Natural killer cell (primary cell): ENCODE data around the gene FBXL7. TPM values are rescaled to one million over a fixed set of nuclear protein-coding genes. Genes with fewer than 3 reads are reported as not detected.

Experiments
- ATAC-seq, 3 donors: fragments of 150-1000 bp in 2 of 3; fragments of 200-7000 bp in 1 of 3; cut with Tn5 transposase; 1 replicate in 1 of 3; 2 replicates in 2 of 3; pipeline ENCODE4 v1.10.0; 2021; ENCODE audit warnings: mild to moderate bottlenecking in 2 of 3, moderate library complexity in 2 of 3
- DNase-seq, 2 donors: peaks; one replicate each; pipeline versions ENCODE4 v3.0.0 to v3.0.0-alpha.2; 2013 to 2021; ENCODE audit warnings: mixed read lengths in 1 of 2
- H3K27ac ChIP-seq: one replicate; pipeline ENCODE4 v1.5.1; 2013; ENCODE audit warnings: mild to moderate bottlenecking, low read length
- H3K27me3 ChIP-seq: one replicate; pipeline ENCODE4 v1.6.1; 2013; ENCODE audit warnings: low read length; ENCODE audit not compliant: control insufficient read depth, insufficient read depth
- H3K36me3 ChIP-seq: one replicate; pipeline ENCODE4 v1.6.1; 2013; ENCODE audit warnings: low read length; ENCODE audit not compliant: control insufficient read depth, insufficient read depth
- H3K4me1 ChIP-seq: one replicate; pipeline ENCODE4 v1.6.1; 2013; ENCODE audit warnings: low read length; ENCODE audit not compliant: control insufficient read depth, insufficient read depth
- H3K4me3 ChIP-seq: one replicate; pipeline ENCODE4 v1.5.1; 2013; ENCODE audit warnings: low read length
- H3K9me3 ChIP-seq: one replicate; pipeline ENCODE4 v1.6.1; 2013; ENCODE audit warnings: low read length; ENCODE audit not compliant: control insufficient read depth, insufficient read depth
- H3K27ac Mint-ChIP-seq, 2 donors: one replicate each; pipeline ENCODE4 v1.8.0; 2022; ENCODE audit warnings: mild to moderate bottlenecking in 2 of 2, mixed read lengths in 2 of 2, moderate library complexity in 1 of 2
- H3K27me3 Mint-ChIP-seq, 2 donors: one replicate each; pipeline ENCODE4 v1.8.0; 2022; ENCODE audit warnings: low read depth in 2 of 2, mixed read lengths in 2 of 2
- H3K36me3 Mint-ChIP-seq: one replicate; pipeline ENCODE4 v1.8.0; 2022; ENCODE audit warnings: mixed read lengths
- H3K4me1 Mint-ChIP-seq, 2 donors: one replicate each; pipeline ENCODE4 v1.8.0; 2022; ENCODE audit warnings: mixed read lengths in 2 of 2
- H3K4me3 Mint-ChIP-seq: one replicate; pipeline ENCODE4 v1.8.0; 2022; ENCODE audit warnings: mild to moderate bottlenecking, moderate library complexity, mixed read lengths
- H3K9me3 Mint-ChIP-seq, 2 donors: one replicate each; pipeline ENCODE4 v1.8.0; 2022; ENCODE audit warnings: mixed read lengths in 2 of 2
- CTCF ChIP-seq: fragments of 200-600 bp; IDR thresholded peaks from one replicate; pipeline ENCODE4 v1.8.0; 2022; ENCODE audit warnings: antibody characterized with exemption
- WGBS: methylation state at CpG from one replicate; pipeline ENCODE4 v1.1.7; 2013; ENCODE audit warnings: missing lambda C conversion rate; ENCODE audit not compliant: insufficient coverage; 5-methylcytosine and 5-hydroxymethylcytosine counted together
- intact Hi-C: fragments of 100-400 bp; cut with micrococcal nuclease; formaldehyde crosslinking; loops from one replicate; pipeline ENCODE4 v1.14.2; 2022
- total RNA-seq, 4 donors: library from RNA; stranded (reverse); fragments of 120-200 nt in 1 of 4; gene quantifications; one replicate each; pipeline versions ENCODE4 v1.2.3 to v1.2.4, GENCODE V29; 2013 to 2022

The FBXL7 gene
- total RNA-seq, 3 donors from 2014 or later (not counting 1 experiment from before 2014, with no cell fraction given): not detected

- WGBS: 86% methylated on average over 1 of the region's 1 CpG
Observed at GRCh38 chr5:15452781-15453180, 47.2 kb upstream of the FBXL7 start.

GRCh38 chr5:15459200-15459599 lies 40.8 kb upstream of the FBXL7 start:
- intact Hi-C loops: no loop called here
- H3K27me3 ChIP-seq: no peaks in the 10 kb centered on the region

More at GRCh38 chr5:15452781-15453180, 47.2 kb upstream of the FBXL7 start:
- Mint-ChIP-seq H3K27ac (no peak overlapping the region), H3K4me1 (no peaks in the 10 kb centered on the region), H3K4me3 (no peak overlapping the region), H3K27me3 (no peaks in the 10 kb centered on the region), H3K9me3 (peaks cover 4 to 9% of the 10 kb centered on the region in 2 donors), H3K36me3 (no peaks in the 10 kb centered on the region)
- H3K4me1 ChIP-seq: no peaks in the 10 kb centered on the region
- peaks cover 5% of the 10 kb centered on the region for H3K9me3 ChIP-seq
- intact Hi-C loops: no loop called here
- H3K36me3 ChIP-seq: no peaks in the 10 kb centered on the region
- TF ChIP-seq CTCF: no peak
- ATAC-seq: no peak
- H3K27me3 ChIP-seq: no peaks in the 10 kb centered on the region
- no peak overlapping the region for H3K4me3 ChIP-seq
- no peak for DNase-seq
- H3K27ac ChIP-seq: no peak overlapping the region

GRCh38 chr5:15463231-15463980 lies 36.6 kb upstream of the FBXL7 start:
- H3K27ac Mint-ChIP-seq: no peak overlapping the region
- no peaks in the 10 kb centered on the region for H3K36me3 Mint-ChIP-seq
- H3K4me3 ChIP-seq: no peak overlapping the region
- H3K4me3 Mint-ChIP-seq: no peak overlapping the region
- no peaks in the 10 kb centered on the region for H3K27me3 ChIP-seq
- H3K36me3 ChIP-seq: no peaks in the 10 kb centered on the region
- no peaks in the 10 kb centered on the region for H3K9me3 ChIP-seq
- DNase-seq: no peak
- no peak overlapping the region for H3K27ac ChIP-seq
- WGBS: 69% methylated on average over 3 of the region's 3 CpGs
- H3K27me3 Mint-ChIP-seq: no peaks in the 10 kb centered on the region
- TF ChIP-seq CTCF: no peak
- no peaks in the 10 kb centered on the region for H3K4me1 Mint-ChIP-seq
- intact Hi-C loops: no loop called here
- peaks cover under 1 to 4% of the 10 kb centered on the region in 2 donors for H3K9me3 Mint-ChIP-seq
- ATAC-seq: no peak
- H3K4me1 ChIP-seq: no peaks in the 10 kb centered on the region

More at GRCh38 chr5:15459200-15459599, 40.8 kb upstream of the FBXL7 start:
- H3K36me3 Mint-ChIP-seq: no peaks in the 10 kb centered on the region
- H3K4me3 Mint-ChIP-seq: no peak overlapping the region
- no peak overlapping the region for H3K27ac Mint-ChIP-seq
- no peak overlapping the region for H3K27ac ChIP-seq
- TF ChIP-seq CTCF: no peak
- ATAC-seq (no peak), DNase-seq (no peak)
- no peaks in the 10 kb centered on the region for H3K9me3 ChIP-seq
- H3K36me3 ChIP-seq: no peaks in the 10 kb centered on the region
- no peak overlapping the region for H3K4me3 ChIP-seq
- no peaks in the 10 kb centered on the region for H3K4me1 Mint-ChIP-seq
- WGBS: 44% methylated on average over 1 of the region's 1 CpG
- peaks cover 9 to 10% of the 10 kb centered on the region in 2 donors for H3K9me3 Mint-ChIP-seq
- no peaks in the 10 kb centered on the region for H3K27me3 Mint-ChIP-seq
- no peaks in the 10 kb centered on the region for H3K4me1 ChIP-seq

- Histone ChIP-seq H3K9me3 (peaks cover 7% of the 10 kb centered on the region), H3K27ac (no peak overlapping the region), H3K4me3 (no peak overlapping the region), H3K36me3 (no peaks in the 10 kb centered on the region), H3K4me1 (no peaks in the 10 kb centered on the region), H3K27me3 (no peaks in the 10 kb centered on the region)
- no peak for DNase-seq
- peaks cover 8% of the 10 kb centered on the region for H3K36me3 Mint-ChIP-seq
- H3K4me3 Mint-ChIP-seq: no peak overlapping the region
- TF ChIP-seq CTCF: no peak
- WGBS: 94% methylated on average over 8 of the region's 8 CpGs
- H3K27ac Mint-ChIP-seq: no peak overlapping the region
- intact Hi-C loops: no loop called here
- H3K9me3 Mint-ChIP-seq: peaks cover 2 to 6% of the 10 kb centered on the region in 2 donors
- H3K27me3 Mint-ChIP-seq: no peaks in the 10 kb centered on the region
- H3K4me1 Mint-ChIP-seq: no peaks in the 10 kb centered on the region
- no peak for ATAC-seq
Observed at GRCh38 chr5:15472116-15472515, 27.9 kb upstream of the FBXL7 start.
